ENCODE measurements around the gene MRGPRD. TPM values are rescaled to one million over a fixed set of nuclear protein-coding genes. Genes with fewer than 3 reads are reported as not detected.

Gene MRGPRD
- total and polyA plus RNA-seq, 2 of the 8 experiments (the other 6 are each of a cell fraction or from before 2014, with no cell fraction given): not detected

GRCh38 chr11:69011624-69012091, 30.9 kb upstream of the MRGPRD start:
- Histone ChIP-seq H3K4me1 (replicated peaks in 1 of 4; ENCODE audit: control insufficient read depth in 3 of 4, insufficient read depth in 4 of 4, low read length in 3 of 4) (peaks cover 9 to 45% (median 32%) of the 10 kb centered on the region in 4 experiments), H4K20me1 (replicated peaks in 1 of 2; ENCODE audit: control insufficient read depth in 1 of 2, insufficient read depth in 2 of 2, low read length in 2 of 2) (no peaks in the 10 kb centered on the region), H3K27me3 (replicated peaks in 1 of 4; ENCODE audit: control insufficient read depth in 3 of 4, extremely low read depth in 1 of 4, insufficient read depth in 3 of 4, low read length in 3 of 4) (peaks cover 0 to 4% (median 0%) of the 10 kb centered on the region in 4 experiments; a peak in 4 of 7 replicates), H2BK5ac (ENCODE audit: low read depth, low read length) (peak overlapping the region; percentile 77; the same call in 1 of the 2 replicates), H2AK5ac (ENCODE audit: low read depth, low read length) (peak overlapping the region; percentile 66; the same call in 1 of the 2 replicates), H2AFZ (ENCODE audit: low read length) (no peak overlapping the region), H3K79me1 (ENCODE audit: low read depth, low read length) (no peaks in the 10 kb centered on the region), H3K18ac (ENCODE audit: extremely low read depth, low read length) (peak overlapping the region; percentile 95), H2BK15ac (ENCODE audit: low read length) (peak overlapping the region; percentile 98; the same call in 1 of the 2 replicates), H3K27ac (ENCODE audit: low read depth, low read length) (no peak overlapping the region), H4K91ac (replicated peaks; ENCODE audit: insufficient read length, low read length) (no peak overlapping the region), H3K79me2 (ENCODE audit: control insufficient read depth in 1 of 2, insufficient read depth in 2 of 2, low read length in 2 of 2) (no peaks in the 10 kb centered on the region), H3K4me3 (ENCODE audit: extremely low read depth in 1 of 4, insufficient read depth in 2 of 4, low read depth in 3 of 4, low read length in 4 of 4) (peak overlapping the region in 1 of 4 experiments; percentile 50; a peak in 1 of 8 replicates), H3K9ac (replicated peaks in 1 of 4; ENCODE audit: extremely low read depth in 1 of 4, low read depth in 3 of 4, low read length in 3 of 4) (no peak overlapping the region), H3K23me2 (ENCODE audit: low read depth, low read length) (peaks cover 22% of the 10 kb centered on the region; the same call in 1 of the 2 replicates), H3K56ac (replicated peaks; ENCODE audit: insufficient read length, low read depth, low read length) (no peak overlapping the region), H2BK12ac (ENCODE audit: low read depth, low read length) (peak overlapping the region; percentile 92; the same call in 1 of the 2 replicates), H2BK20ac (ENCODE audit: low read length) (no peak overlapping the region), H4K5ac (ENCODE audit: insufficient read length, low read depth, low read length) (no peak overlapping the region), H3K9me3 (ENCODE audit: insufficient read depth in 2 of 2, low read depth in 1 of 2, low read length in 1 of 2) (no peaks in the 10 kb centered on the region), H3K14ac (ENCODE audit: insufficient read length) (no peak overlapping the region), H3K4me2 (ENCODE audit: insufficient read depth in 1 of 2, low read depth in 2 of 2, low read length in 2 of 2) (peak overlapping the region; percentile 69 to 85), H3K4ac (replicated peaks; ENCODE audit: insufficient read length, low read depth, low read length) (no peak overlapping the region), H4K8ac (ENCODE audit: extremely low read depth, insufficient read depth, low read length) (no peak overlapping the region), H3K23ac (ENCODE audit: insufficient read length) (no peak overlapping the region), H3K36me3 (ENCODE audit: control insufficient read depth in 2 of 4, insufficient read depth in 4 of 4, low read length in 3 of 4) (no peaks in the 10 kb centered on the region), H2BK120ac (replicated peaks; ENCODE audit: low read depth, low read length) (no peak overlapping the region)
- ChIA-PET POLR2A (ENCODE audit: partially characterized antibody) (interaction anchor here (0.7 to 2.6 kb wide), 8 partner anchors 10 to 627 kb away, joined by 3 to 10 read pairs (median 4); partner anchors contain the start of gene TPCN2), CTCF (ENCODE audit: partially characterized antibody) (interaction anchor here (1.2 to 3.9 kb wide), 12 partner anchors 9 to 364 kb away, joined by 3 to 14 read pairs (median 8); no protein-coding TSS in a partner anchor)
- DNase-seq (ENCODE audit: low read depth in 1 of 2, low spot score in 2 of 2): no peak
- TF ChIP-seq CHD1 (IDR thresholded peaks at IDR 0.05; ENCODE audit: low read depth, low read length): no peak
- TF ChIP-seq BRCA1 (IDR thresholded peaks at IDR 0.05; ENCODE audit: low read depth, low read length): no peak
- TF ChIP-seq CTCF (IDR thresholded peaks at IDR 0.05; ENCODE audit: control extremely low read depth in 1 of 3, insufficient read depth in 1 of 3, low read depth in 1 of 3, low read length in 3 of 3): no peak
- WGBS, 2 experiments (ENCODE audit: extremely low coverage in 1 of 2, insufficient coverage in 1 of 2, insufficient read length in 1 of 2, insufficient replicate concordance in 2 of 2, low coverage in 1 of 2, low lambda C conversion rate in 2 of 2, missing lambda C conversion rate in 1 of 2): 81% methylated on average over 7 of the region's 9 CpGs; no CpG with 5 or more reads in 1 of the 2 experiments
- no peak for FAIRE-seq

All from H1 (cell line).